Measurements from ENCODE around the gene ERCC3.

DNA sequence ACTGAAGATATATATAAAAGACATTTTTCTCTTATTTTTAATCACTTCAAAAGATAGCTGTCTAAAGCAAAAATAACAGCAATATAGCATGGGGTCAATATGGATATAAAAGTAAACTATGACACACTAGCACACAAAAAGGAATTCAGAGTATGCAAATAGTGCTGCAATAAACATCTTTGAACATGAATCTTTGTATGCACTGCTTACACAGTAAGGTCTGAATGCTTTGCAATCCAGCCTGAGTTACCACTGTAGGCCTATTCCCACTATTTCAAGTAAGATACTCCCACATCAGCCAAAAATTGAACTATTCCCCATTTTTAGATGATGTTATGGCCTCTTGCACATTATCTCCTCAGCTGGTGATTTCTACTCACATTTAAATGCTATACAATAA, 27.4 kb upstream of the ERCC3 start:
- TF ChIP-seq, protein P1, sequence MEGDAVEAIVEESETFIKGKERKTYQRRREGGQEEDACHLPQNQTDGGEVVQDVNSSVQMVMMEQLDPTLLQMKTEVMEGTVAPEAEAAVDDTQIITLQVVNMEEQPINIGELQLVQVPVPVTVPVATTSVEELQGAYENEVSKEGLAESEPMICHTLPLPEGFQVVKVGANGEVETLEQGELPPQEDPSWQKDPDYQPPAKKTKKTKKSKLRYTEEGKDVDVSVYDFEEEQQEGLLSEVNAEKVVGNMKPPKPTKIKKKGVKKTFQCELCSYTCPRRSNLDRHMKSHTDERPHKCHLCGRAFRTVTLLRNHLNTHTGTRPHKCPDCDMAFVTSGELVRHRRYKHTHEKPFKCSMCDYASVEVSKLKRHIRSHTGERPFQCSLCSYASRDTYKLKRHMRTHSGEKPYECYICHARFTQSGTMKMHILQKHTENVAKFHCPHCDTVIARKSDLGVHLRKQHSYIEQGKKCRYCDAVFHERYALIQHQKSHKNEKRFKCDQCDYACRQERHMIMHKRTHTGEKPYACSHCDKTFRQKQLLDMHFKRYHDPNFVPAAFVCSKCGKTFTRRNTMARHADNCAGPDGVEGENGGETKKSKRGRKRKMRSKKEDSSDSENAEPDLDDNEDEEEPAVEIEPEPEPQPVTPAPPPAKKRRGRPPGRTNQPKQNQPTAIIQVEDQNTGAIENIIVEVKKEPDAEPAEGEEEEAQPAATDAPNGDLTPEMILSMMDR (IDR thresholded peaks at IDR 0.05): no peak
- no peak for TF ChIP-seq POLR2A (IDR thresholded peaks at IDR 0.05)
